Measurements from ENCODE around the gene RBM14. TPM values are rescaled to one million over a fixed set of nuclear protein-coding genes. Genes with fewer than 3 reads are reported as not detected.
"Not testable (repeated sequence)": the region's sequence is repeated elsewhere in the genome, so short reads cannot be mapped to it uniquely, and the experiment has no call there.

RBM14 gene
- polyA plus RNA-seq, 1 donor (not counting 4 experiments of a cell fraction or from before 2014, with no cell fraction given), result 16.6 TPM

DNA sequence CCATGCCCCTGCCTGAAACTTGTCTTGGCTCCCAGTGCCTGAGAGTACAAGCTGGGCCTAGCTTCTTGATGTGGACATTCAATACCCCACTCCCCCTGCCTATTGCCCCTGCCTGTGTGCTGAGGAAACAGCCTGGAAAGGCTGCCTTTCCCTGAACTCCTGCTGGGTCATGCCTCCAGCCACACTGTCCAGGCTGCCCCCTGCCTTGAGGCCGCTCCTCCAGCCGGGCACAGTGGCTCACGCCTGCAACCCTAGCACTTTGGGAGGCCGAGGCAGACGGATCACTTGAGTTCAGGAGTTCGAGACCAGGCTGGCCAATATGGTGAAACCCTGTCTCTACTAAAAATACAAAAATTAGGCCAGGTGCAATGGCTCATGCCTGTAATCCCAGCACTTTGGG is 13.4 kb upstream of the RBM14 start:
- no peaks in the 10 kb centered on the region for H4K20me1 ChIP-seq (ENCODE audit: control insufficient read depth, extremely low read depth, insufficient read depth, low read length)
- no peak overlapping the region for H3K4me2 ChIP-seq (ENCODE audit: control insufficient read depth, extremely low read depth, insufficient read depth, low read depth, low read length)
- no peaks in the 10 kb centered on the region for H3K9me3 ChIP-seq (ENCODE audit: control insufficient read depth, low read depth, low read length)
- H3K27ac ChIP-seq (ENCODE audit: control insufficient read depth, insufficient read depth, low read length), result no peak overlapping the region
- dilution Hi-C loops (cut with MboI; ENCODE audit: extremely low pct_ligation_motif_present, low sequenced_read_pairs), result no loop called here
- no peaks in the 10 kb centered on the region for H3K27me3 ChIP-seq (ENCODE audit: control insufficient read depth, extremely low read depth, insufficient read depth, low read length)
- H3K4me1 ChIP-seq (ENCODE audit: control insufficient read depth, extremely low read depth, insufficient read depth, low read length), result peaks cover 14% of the 10 kb centered on the region
- peaks cover 11 to 30% of the 10 kb centered on the region in 2 experiments for H3K36me3 ChIP-seq (ENCODE audit: control insufficient read depth in 2 of 2, extremely low read depth in 1 of 2, insufficient read depth in 2 of 2, low read length in 2 of 2)
- no peak overlapping the region for H2AFZ ChIP-seq (ENCODE audit: control insufficient read depth, low read length)
- no peak for TF ChIP-seq CTCF (optimal IDR thresholded peaks at IDR 0.05 in 1 of 3, IDR thresholded peaks at IDR 0.05 in 1 of 3, conservative IDR thresholded peaks at IDR 0.05 in 1 of 3; ENCODE audit: extremely low read depth in 1 of 3, insufficient read depth in 2 of 3, low read length in 3 of 3)
- TF ChIP-seq EZH2 (IDR thresholded peaks at IDR 0.05; ENCODE audit: low read length), result no peak
- H3K9me1 ChIP-seq (ENCODE audit: control insufficient read depth, extremely low read depth, insufficient read depth, low read length), result no peaks in the 10 kb centered on the region
- no peak overlapping the region for H3K9ac ChIP-seq (ENCODE audit: control insufficient read depth, extremely low read depth, insufficient read depth, low read length)
- no peak overlapping the region for H3K4me3 ChIP-seq (ENCODE audit: control insufficient read depth in 2 of 3, extremely low read depth in 1 of 3, insufficient read depth in 2 of 3, low read depth in 1 of 3, low read length in 3 of 3)
- FAIRE-seq (no peak), DNase-seq (ENCODE audit: low read depth, low spot score) (no peak)
- no peaks in the 10 kb centered on the region for H3K79me2 ChIP-seq (ENCODE audit: control insufficient read depth, insufficient read depth, low read length)

DNA sequence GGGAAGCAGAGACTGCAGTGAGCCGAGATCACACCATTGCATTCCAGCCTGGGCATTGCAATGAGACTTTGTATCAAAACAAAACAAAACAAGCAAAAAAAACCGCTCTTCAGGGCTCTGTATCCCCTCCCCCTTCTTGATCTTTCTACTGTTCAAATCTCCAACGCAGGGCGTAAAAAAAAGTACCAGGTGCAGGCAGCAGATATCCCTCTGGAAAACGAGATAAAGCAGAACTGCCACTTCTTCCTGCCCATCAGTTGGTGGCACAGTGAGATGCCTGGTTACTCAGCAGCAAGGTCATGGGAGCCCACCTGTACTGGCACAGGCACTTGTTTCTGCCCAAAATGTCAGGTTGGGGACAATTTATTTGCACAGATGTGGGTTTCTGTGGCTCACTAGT is 12.3 kb upstream of the RBM14 start:
- Histone ChIP-seq H3K4me3 (ENCODE audit: control insufficient read depth in 2 of 3, extremely low read depth in 1 of 3, insufficient read depth in 2 of 3, low read depth in 1 of 3, low read length in 3 of 3) (no peak overlapping the region), H3K9me1 (ENCODE audit: control insufficient read depth, extremely low read depth, insufficient read depth, low read length) (no peaks in the 10 kb centered on the region), H4K20me1 (ENCODE audit: control insufficient read depth, extremely low read depth, insufficient read depth, low read length) (no peaks in the 10 kb centered on the region), H3K36me3 (ENCODE audit: control insufficient read depth in 2 of 2, extremely low read depth in 1 of 2, insufficient read depth in 2 of 2, low read length in 2 of 2) (peaks cover 11 to 30% of the 10 kb centered on the region in 2 experiments), H3K9ac (ENCODE audit: control insufficient read depth, extremely low read depth, insufficient read depth, low read length) (no peak overlapping the region), H3K9me3 (ENCODE audit: control insufficient read depth, low read depth, low read length) (no peaks in the 10 kb centered on the region), H3K4me2 (ENCODE audit: control insufficient read depth, extremely low read depth, insufficient read depth, low read depth, low read length) (no peak overlapping the region), H3K27me3 (ENCODE audit: control insufficient read depth, extremely low read depth, insufficient read depth, low read length) (no peaks in the 10 kb centered on the region), H3K27ac (ENCODE audit: control insufficient read depth, insufficient read depth, low read length) (no peak overlapping the region), H2AFZ (ENCODE audit: control insufficient read depth, low read length) (no peak overlapping the region), H3K79me2 (ENCODE audit: control insufficient read depth, insufficient read depth, low read length) (no peaks in the 10 kb centered on the region), H3K4me1 (ENCODE audit: control insufficient read depth, extremely low read depth, insufficient read depth, low read length) (peaks cover 14% of the 10 kb centered on the region)
- FAIRE-seq, result no peak
- dilution Hi-C loops (cut with MboI; ENCODE audit: extremely low pct_ligation_motif_present, low sequenced_read_pairs), result no loop called here
- TF ChIP-seq EZH2 (IDR thresholded peaks at IDR 0.05; ENCODE audit: low read length), result no peak
- no peak for DNase-seq (ENCODE audit: low read depth, low spot score)

DNA sequence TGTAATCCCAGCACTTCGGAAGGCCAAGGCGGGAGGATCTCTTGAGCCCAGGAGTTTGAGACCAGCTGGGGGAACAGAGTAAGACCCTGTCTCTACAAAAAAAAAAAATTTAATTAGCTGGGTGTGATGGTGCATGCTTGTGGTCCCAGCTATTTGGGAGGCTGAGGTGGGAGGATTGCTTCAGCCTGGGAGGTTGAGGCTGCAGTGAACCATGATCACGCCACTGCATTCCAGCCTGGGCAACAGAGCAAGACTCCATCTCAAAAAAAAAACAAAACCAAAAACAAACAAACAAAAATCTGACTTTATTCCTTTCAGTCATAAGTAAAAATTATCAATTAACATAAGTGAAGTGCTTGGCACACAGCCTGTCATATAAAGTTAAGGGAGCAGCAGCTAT is 9.8 kb upstream of the RBM14 start:
- H3K27me3 ChIP-seq (ENCODE audit: control insufficient read depth, extremely low read depth, insufficient read depth, low read length); H3K4me3 ChIP-seq (ENCODE audit: control insufficient read depth in 2 of 3, extremely low read depth in 1 of 3, insufficient read depth in 2 of 3, low read depth in 1 of 3, low read length in 3 of 3); H3K79me2 ChIP-seq (ENCODE audit: control insufficient read depth, insufficient read depth, low read length); H3K9me1 ChIP-seq (ENCODE audit: control insufficient read depth, extremely low read depth, insufficient read depth, low read length); H3K9me3 ChIP-seq (ENCODE audit: control insufficient read depth, low read depth, low read length); FAIRE-seq; H3K9ac ChIP-seq (ENCODE audit: control insufficient read depth, extremely low read depth, insufficient read depth, low read length); H4K20me1 ChIP-seq (ENCODE audit: control insufficient read depth, extremely low read depth, insufficient read depth, low read length); H3K4me2 ChIP-seq (ENCODE audit: control insufficient read depth, extremely low read depth, insufficient read depth, low read depth, low read length); dilution Hi-C loops (cut with MboI; ENCODE audit: extremely low pct_ligation_motif_present, low sequenced_read_pairs); DNase-seq (ENCODE audit: low read depth, low spot score); H2AFZ ChIP-seq (ENCODE audit: control insufficient read depth, low read length): not testable (repeated sequence)
- peak overlapping the region; percentile 70 for H3K27ac ChIP-seq (ENCODE audit: control insufficient read depth, insufficient read depth, low read length)
- peaks cover 14% of the 10 kb centered on the region for H3K4me1 ChIP-seq (ENCODE audit: control insufficient read depth, extremely low read depth, insufficient read depth, low read length)
- H3K36me3 ChIP-seq (ENCODE audit: control insufficient read depth in 2 of 2, extremely low read depth in 1 of 2, insufficient read depth in 2 of 2, low read length in 2 of 2), result peaks cover 10 to 17% of the 10 kb centered on the region in 2 experiments

All from keratinocyte (primary cell).